Activated CD4-positive, alpha-beta T cell treated with anti-CD3 and anti-CD28 coated beads, Interleukin-2, amount 50 U/mL, for 24 hours (primary cell): ENCODE measurements around the gene NACC1.

Experiments used
- DNase-seq, 2 donors: peaks; one replicate each; pipeline ENCODE4 v3.0.0-alpha.2; 2020; ENCODE audit warnings: low read depth in 1 of 2, low spot score in 1 of 2

Gene NACC1

GRCh38 chr19:13189600-13189999, 71.5 kb downstream of the NACC1 start:
- DNase-seq: no peak
